Kidney epithelial cell (primary cell): Measurements from ENCODE around the gene TRPM8. TPM values are rescaled to one million over a fixed set of nuclear protein-coding genes. Genes with fewer than 3 reads are reported as not detected.

ENCODE experiments used
- DNase-seq: peaks from one replicate; pipeline ENCODE4 v3.0.0-alpha.2; 2010; ENCODE audit warnings: low read depth
- H3K27me3 ChIP-seq: 2 replicates; pipeline ENCODE4 v1.6.0; 2011; ENCODE audit warnings: low read length; ENCODE audit not compliant: control insufficient read depth, insufficient read depth
- H3K36me3 ChIP-seq: 2 replicates; pipeline ENCODE4 v1.5.1; 2011; ENCODE audit warnings: low read length; ENCODE audit not compliant: control insufficient read depth, insufficient read depth
- H3K4me3 ChIP-seq: 2 replicates; pipeline ENCODE4 v1.5.1; 2011; ENCODE audit warnings: low read depth, mild to moderate bottlenecking, control low read depth, low read length
- CTCF ChIP-seq: IDR thresholded peaks from 2 replicates; pipeline ENCODE4 v1.5.1; 2011; ENCODE audit warnings: mild to moderate bottlenecking, moderate library complexity, low read length, control low read depth, inconsistent platforms; ENCODE audit not compliant: insufficient read depth, poor library complexity, severe bottlenecking
- total RNA-seq: library from RNA; depleted of rRNA; stranded (reverse); fragments of >200 nt; gene quantifications from 2 replicates; pipeline ENCODE4 v1.2.3, GENCODE V29; 2015

TRPM8 gene
- total RNA-seq, 1 donor from 2014 or later: 0.96 TPM

- no peak for TF ChIP-seq CTCF
- Histone ChIP-seq H3K4me3 (no peak overlapping the region), H3K27me3 (no peaks in the 10 kb centered on the region), H3K36me3 (no peaks in the 10 kb centered on the region)
- DNase-seq: no peak
Observed at GRCh38 chr2:234051374-234052070, 134.3 kb downstream of the TRPM8 start.

- no peak for TF ChIP-seq CTCF
- Histone ChIP-seq H3K4me3 (no peak overlapping the region), H3K36me3 (no peaks in the 10 kb centered on the region), H3K27me3 (no peaks in the 10 kb centered on the region)
- DNase-seq: no peak
Observed at GRCh38 chr2:234058881-234059280, 141.7 kb downstream of the TRPM8 start.

- Histone ChIP-seq H3K36me3 (no peaks in the 10 kb centered on the region), H3K4me3 (no peak overlapping the region), H3K27me3 (no peaks in the 10 kb centered on the region)
- TF ChIP-seq CTCF: no peak
- no peak for DNase-seq
Observed at GRCh38 chr2:234060236-234060635, 143.1 kb downstream of the TRPM8 start.

- no peaks in the 10 kb centered on the region for H3K36me3 ChIP-seq
- TF ChIP-seq CTCF: no peak
- H3K27me3 ChIP-seq: no peaks in the 10 kb centered on the region
- no peak for DNase-seq
- H3K4me3 ChIP-seq: no peak overlapping the region
Observed at GRCh38 chr2:234061624-234062257, 144.6 kb downstream of the TRPM8 start.

GRCh38 chr2:234066587-234066986 lies 149.4 kb downstream of the TRPM8 start:
- Histone ChIP-seq H3K27me3 (no peaks in the 10 kb centered on the region), H3K4me3 (no peak overlapping the region), H3K36me3 (no peaks in the 10 kb centered on the region)
- no peak for DNase-seq
- TF ChIP-seq CTCF: no peak

Other genes starting within 250 kb of the TRPM8 start
- not detected in 2 replicates for gene UGT1A9, start 245.5 kb upstream of the TRPM8 start, total RNA-seq
- not detected in 2 replicates for gene UGT1A7, start 235.5 kb upstream of the TRPM8 start, total RNA-seq
- 0.13 and 0.27 TPM in 2 replicates for gene UGT1A6, start 224.5 kb upstream of the TRPM8 start, total RNA-seq
- not detected in 2 replicates for gene UGT1A5, start 204.5 kb upstream of the TRPM8 start, total RNA-seq
- gene UGT1A4, start 198.6 kb upstream of the TRPM8 start, total RNA-seq: not detected in 2 replicates
- gene UGT1A3, start 188.3 kb upstream of the TRPM8 start, total RNA-seq: not detected in 2 replicates
- gene UGT1A1, start 157.1 kb upstream of the TRPM8 start, total RNA-seq: not detected in 2 replicates
- gene MROH2A, start 139.0 kb upstream of the TRPM8 start, total RNA-seq: not detected in 2 replicates
- gene HJURP, start 62.8 kb upstream of the TRPM8 start, total RNA-seq: 6.5 and 13.4 TPM in 2 replicates
- gene SPP2, start 133.3 kb downstream of the TRPM8 start, total RNA-seq: not detected in 2 replicates